ENCODE data around the gene NTN5.

DNA sequence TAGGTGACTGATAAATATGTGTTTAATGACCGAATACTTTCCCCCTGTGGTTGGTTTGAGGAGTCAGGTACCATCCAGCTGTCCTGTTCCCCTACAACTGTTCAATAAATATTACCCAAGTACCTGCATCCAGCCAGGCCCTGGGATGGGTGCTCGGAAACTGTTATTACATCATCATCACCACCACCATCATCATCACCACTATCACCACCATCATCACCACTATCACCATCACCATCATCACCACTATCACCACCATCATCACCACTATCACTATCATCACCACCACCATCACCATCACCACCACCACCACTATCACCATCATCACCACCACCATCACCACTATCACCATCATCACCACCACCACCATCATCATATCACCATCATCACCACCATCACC lies 4.1 kb downstream of the NTN5 start:
- TF ChIP-seq FOXA1 (IDR thresholded peaks at IDR 0.05) (no peak), HDGF (IDR thresholded peaks at IDR 0.05; ENCODE audit: borderline replicate concordance) (no peak), BHLHE40 (IDR thresholded peaks at IDR 0.05; ENCODE audit: borderline replicate concordance) (no peak), FOXK2 (IDR thresholded peaks at IDR 0.05) (no peak), L3MBTL2 (conservative IDR thresholded peaks at IDR 0.05) (no peak)

Data from HEK293T (cell line).